GM18873 (cell line): ENCODE measurements around the gene SRSF10.
"Not testable (repeated sequence)": the region's sequence is repeated elsewhere in the genome, so short reads cannot be mapped to it uniquely, and the experiment has no call there.

ENCODE experiments used
- ATAC-seq: cut with Tn5 transposase; IDR thresholded peaks from one replicate; pipeline ENCODE4 v1.9.1; 2021; ENCODE audit warnings: mild to moderate bottlenecking, moderate library complexity, moderate number of reproducible peaks; ENCODE audit not compliant: unreplicated experiment, low FRiP score

The SRSF10 gene

GRCh38 chr1:23999156-23999671 is 19.1 kb upstream of the SRSF10 start:
- no peak for ATAC-seq

DNA sequence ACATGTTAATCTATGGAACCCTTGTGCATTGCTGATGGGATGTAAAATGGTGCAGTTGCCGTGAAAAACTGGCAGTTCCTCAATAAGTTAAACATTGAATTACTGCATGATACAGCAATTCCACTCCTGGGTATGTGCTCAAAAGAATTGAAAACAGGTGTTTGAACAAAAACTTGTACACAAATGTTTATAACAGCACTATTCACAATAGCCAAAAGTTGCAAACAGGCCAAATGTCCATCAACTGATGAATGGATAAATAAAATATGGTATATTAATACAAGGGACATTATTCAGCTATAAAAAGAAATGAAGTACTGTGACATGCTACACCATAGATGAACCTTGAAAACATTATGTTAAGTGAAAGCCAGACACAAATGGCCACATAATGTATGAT is 17.7 kb upstream of the SRSF10 start:
- ATAC-seq = no peak

DNA sequence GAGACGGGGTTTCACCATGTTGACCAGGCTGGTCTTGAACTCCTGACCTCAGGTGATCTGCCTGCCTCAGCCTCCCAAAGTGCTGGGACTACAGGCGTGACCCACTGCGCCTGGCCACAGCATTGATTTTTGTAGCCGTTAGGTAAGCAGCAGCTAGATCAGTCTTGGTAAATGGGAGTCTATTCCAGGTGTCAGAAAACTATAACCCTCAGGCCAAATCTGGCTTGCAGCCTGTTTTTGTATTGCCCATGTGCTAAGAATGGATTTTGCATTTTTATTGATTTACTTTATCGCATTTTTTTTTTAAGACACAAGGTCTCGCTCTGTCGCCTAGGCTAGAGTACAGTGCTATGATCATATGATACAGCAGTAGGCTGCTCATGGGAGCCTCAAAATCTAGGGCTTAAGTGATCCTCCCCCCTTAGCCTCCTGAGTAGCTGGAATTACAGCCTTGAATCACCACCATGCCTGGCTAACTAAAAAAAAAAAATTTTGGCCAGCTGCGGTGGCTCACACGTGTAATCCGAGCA is 16.6 kb upstream of the SRSF10 start:
- no peak for ATAC-seq

- no peak for ATAC-seq
These were observed 15.3 kb upstream of the SRSF10 start for GRCh38 chr1:23995431-23995837.

DNA sequence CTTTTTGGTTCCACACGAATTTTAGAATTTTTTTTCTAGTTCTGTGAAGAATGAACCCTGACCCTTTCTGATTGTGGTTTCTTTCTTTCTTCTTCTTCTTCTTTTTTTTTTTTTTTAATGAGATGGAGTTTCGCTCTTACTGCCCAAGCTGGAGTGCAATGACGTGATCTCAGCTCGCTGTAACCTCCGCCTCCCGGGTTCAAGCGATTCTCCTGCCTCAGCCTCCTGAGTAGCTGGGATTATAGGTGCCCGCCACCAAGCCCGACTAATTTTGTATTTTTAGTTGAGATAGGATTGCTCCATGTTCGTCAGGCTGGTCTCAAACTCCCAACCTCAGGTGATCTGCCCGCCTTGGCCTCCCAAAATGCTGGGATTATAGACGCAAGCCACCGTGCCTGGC is 11.9 kb upstream of the SRSF10 start:
- not testable (repeated sequence) for ATAC-seq

DNA sequence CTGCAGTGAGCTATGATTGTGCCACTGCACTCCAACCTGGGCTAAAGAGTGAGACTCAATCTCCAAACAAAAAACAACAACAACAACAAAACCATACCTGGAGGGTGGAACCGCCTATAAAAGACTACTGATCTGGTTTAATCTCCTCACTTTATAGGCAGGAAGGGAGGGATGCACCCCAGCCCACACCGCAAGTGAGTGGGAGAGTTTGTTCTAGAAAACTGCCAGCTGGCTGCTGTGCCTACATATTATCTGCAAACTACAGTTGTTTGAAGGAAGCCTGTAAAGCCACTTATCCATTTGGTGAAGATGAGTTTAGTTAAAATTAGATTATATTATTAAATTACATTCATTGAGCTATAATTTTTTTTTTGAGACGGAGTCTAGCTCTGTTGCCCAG is 9.1 kb upstream of the SRSF10 start:
- no peak for ATAC-seq

- ATAC-seq = not testable (repeated sequence)
These were observed 6.9 kb upstream of the SRSF10 start for GRCh38 chr1:23987038-23987437.

- no peak for ATAC-seq
These were observed 4.5 kb upstream of the SRSF10 start for GRCh38 chr1:23984417-23985186.

DNA sequence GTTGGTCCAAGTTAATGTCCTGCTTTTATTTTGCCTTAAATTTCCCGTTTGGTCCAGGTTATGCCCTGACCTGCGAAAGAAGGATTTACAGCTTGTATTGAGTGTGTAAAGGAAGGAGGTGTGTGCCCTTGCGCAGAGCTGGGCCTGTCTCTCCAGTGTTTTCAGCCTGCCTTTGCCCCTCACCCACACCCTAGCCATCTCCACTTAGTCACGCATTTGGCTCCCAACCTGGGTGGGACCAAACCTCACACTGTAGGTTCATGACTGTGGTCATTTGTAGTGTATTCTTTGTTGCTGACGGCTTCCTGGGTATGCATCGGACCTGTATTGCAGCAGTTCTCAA is 572 bp upstream of the SRSF10 start:
- ATAC-seq = no peak

- no peak for ATAC-seq
These were observed 693 bp downstream of the SRSF10 start for GRCh38 chr1:23979387-23979880.

DNA sequence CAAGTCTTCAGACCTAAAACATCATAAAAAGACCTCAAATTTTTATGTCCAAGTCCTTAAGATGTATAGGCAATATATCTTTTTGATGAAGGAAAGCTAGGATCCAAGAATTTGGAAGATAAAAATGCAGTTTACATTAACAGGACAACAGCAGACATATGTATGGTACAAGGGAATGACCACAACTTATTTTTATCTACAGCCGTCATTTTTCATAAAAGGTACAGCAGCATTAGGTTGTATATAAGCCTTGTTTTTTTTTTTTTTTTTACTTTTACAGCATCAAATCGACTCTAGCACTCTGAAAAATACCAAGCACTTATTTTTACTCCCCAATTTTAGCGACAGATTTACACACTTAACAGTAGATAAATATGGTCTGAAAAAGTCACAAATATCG is 1.3 kb downstream of the SRSF10 start:
- no peak for ATAC-seq

DNA sequence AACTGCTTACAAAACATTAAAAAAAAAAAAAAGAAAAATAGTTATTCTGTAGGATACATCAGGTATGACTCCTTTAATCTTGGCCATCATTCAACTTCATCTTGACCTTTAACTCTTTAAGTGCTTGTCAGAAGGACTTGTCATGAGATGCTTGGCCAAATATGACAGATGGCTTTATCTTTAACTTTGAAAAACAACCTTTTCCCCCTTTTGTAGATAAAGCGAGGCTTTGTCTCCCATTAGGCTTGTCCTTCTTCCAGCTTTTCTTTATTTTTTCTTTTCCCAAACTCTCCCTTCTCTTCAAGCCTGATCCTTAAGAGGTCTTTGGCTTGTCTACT is 2.3 kb downstream of the SRSF10 start:
- ATAC-seq = no peak

GRCh38 chr1:23977187-23977853 is 2.8 kb downstream of the SRSF10 start:
- no peak for ATAC-seq

GRCh38 chr1:23967871-23968270 is 12.3 kb downstream of the SRSF10 start:
- no peak for ATAC-seq

DNA sequence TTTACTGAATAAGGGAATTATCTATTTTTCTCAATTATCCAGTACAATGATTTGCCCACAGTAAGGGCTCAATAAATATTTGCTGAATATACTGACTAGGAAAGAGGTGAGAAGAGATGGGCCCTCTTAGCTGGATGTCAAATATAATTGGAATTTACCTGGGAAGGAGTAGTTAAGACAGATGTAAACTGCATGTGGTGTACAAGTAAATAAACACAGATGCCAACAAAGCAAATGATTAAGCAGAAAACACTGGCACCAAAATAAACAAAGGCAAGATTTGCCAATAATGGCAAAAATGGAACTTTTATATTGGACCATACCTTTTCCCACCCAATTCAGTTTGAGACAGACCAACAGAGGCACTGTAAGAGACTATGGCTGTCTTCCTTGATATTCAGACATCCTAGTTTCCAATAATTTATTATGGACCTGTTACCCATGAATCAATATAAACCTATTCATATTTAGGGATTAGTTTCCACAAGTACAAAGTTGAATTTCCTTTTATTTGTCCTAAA is 13.1 kb downstream of the SRSF10 start:
- ATAC-seq = no peak

DNA sequence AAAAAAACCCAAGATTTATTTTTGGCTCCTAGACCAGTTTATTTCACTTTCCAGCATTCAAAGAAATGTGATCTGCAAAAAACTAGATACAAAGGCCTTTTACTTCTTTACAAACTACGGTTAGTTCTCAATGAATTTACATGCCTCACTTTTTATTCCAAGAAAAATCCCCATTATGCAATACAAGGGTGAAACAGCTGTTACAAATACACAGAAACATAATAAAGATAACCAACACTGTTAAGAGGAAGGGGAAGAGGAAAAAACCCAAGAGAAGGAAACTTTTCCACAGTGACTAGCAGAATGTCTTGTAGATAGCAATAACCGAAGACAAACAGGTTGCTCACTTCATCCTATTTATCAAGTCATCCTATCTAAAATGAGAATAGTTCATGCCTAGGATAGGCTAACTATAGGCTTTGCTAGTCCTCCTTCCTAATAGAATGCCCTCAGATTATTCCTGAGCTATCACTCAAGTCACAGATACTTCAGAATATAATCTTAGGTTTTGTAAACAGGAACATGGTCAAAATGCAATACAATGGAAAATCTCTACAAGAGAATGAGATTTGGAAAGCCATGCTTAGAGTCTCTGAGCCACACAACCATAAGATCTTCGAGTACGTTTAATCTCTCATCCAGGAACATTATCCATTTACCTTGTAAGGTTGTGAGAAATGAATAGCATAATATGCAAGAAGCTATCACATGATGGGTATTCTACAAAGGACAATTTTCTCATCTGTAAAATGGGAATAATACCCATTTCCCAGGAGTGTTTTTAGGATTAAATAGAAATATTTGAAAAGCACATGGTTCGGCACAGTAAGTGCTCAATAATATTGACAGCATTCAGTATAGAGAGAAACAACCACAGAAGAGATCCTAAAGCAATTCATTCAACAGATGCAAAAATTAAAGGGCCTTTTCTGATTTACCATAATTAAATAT is 15.1 kb downstream of the SRSF10 start:
- no peak for ATAC-seq

DNA sequence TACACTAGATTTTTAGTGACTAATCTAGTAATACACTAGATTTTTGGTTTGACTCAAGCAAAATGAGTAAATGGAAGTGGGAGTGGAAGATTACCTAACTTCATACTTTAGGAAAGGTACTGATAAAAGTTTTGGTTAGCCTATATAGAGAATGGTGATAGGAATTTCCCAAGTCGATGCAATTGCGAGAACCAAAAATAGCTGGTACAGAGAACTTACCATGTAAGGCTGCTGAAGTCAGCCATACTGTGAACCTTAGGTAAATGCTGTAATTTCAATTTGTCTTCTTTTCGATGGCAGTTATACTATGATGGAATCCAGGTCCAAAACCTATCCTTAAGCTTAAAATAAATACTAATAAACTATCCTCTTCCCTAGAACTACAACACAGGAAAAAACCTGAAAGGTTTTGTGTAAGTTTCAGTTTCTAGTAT is 15.9 kb downstream of the SRSF10 start:
- ATAC-seq = no peak

GRCh38 chr1:23963617-23964234 is 16.4 kb downstream of the SRSF10 start:
- no peak for ATAC-seq

DNA sequence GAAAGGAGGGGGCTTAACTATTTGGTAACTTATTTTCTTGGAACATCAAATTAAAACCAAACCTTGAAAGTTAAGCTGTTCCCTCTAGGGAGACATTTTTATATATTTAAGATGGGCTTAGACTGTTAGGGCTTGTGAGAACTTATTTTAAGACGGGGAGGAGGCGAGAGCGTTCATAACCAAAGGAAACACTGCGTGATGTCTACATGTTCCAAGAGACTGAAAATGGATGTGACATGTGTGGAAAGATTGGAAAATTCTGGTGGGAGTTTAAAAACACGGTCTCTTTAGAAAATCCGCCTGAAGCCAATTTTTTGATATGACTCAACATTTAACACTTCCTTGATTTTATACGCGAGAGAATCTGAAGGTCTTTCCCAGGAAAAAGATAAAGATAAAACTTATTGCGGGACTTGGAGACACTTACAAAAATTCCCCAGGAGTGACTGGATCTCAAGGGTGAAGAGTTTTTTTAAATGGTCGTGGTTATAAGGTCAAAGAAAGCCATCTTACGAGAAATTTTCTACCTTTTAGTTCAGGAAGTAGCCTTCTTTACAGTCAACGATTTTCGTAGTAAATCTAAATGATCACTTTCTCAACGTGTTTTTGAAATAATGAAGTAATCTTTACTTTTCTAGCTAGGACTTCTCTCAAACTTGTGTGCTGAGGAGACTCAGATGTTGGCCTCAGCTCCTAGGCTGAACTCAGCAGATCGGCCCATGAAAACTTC is 19.7 kb downstream of the SRSF10 start:
- ATAC-seq = no peak
